CD4-positive, alpha-beta T cell treated with Interferon gamma for 1 hour (primary cell): ENCODE measurements around the gene PCAT6.
"Not testable (repeated sequence)": the region's sequence is repeated elsewhere in the genome, so short reads cannot be mapped to it uniquely, and the experiment has no call there.

Experiments used
- DNase-seq: peaks from one replicate; pipeline ENCODE4 v3.0.0-alpha.2; 2020

PCAT6 gene

GRCh38 chr1:202810615-202811295, at the start of gene PCAT6:
PCAT6 (plus strand) TSS chr1:202810954.
- DNase-seq: peak; percentile 89

GRCh38 chr1:202762019-202762418, 48.7 kb upstream of the PCAT6 start:
- no peak for DNase-seq

- DNase-seq: no peak
These were observed 45.0 kb upstream of the PCAT6 start for GRCh38 chr1:202765721-202766120.

GRCh38 chr1:202770135-202770534, 40.6 kb upstream of the PCAT6 start:
- DNase-seq: no peak

- DNase-seq: no peak
These were observed 29.6 kb upstream of the PCAT6 start for GRCh38 chr1:202781180-202781579.

GRCh38 chr1:202786804-202787203, 23.9 kb upstream of the PCAT6 start:
- DNase-seq: no peak

GRCh38 chr1:202788800-202789199, 22.0 kb upstream of the PCAT6 start:
- DNase-seq: no peak

- no peak for DNase-seq
These were observed 19.5 kb upstream of the PCAT6 start for GRCh38 chr1:202791077-202791747.

GRCh38 chr1:202794051-202794740, 16.6 kb upstream of the PCAT6 start:
- no peak for DNase-seq

- not testable (repeated sequence) for DNase-seq
These were observed 15.8 kb upstream of the PCAT6 start for GRCh38 chr1:202794931-202795330.

GRCh38 chr1:202796670-202797069, 14.1 kb upstream of the PCAT6 start:
- DNase-seq: no peak

- no peak for DNase-seq
These were observed 12.5 kb upstream of the PCAT6 start for GRCh38 chr1:202798260-202798659.

- DNase-seq: no peak
These were observed 11.9 kb upstream of the PCAT6 start for GRCh38 chr1:202798792-202799331.

- no peak for DNase-seq
These were observed 10.0 kb upstream of the PCAT6 start for GRCh38 chr1:202800742-202801141.

- DNase-seq: no peak
These were observed 9.6 kb upstream of the PCAT6 start for GRCh38 chr1:202801175-202801574.

- no peak for DNase-seq
These were observed 8.7 kb upstream of the PCAT6 start for GRCh38 chr1:202802034-202802433.

- DNase-seq: no peak
These were observed 7.5 kb upstream of the PCAT6 start for GRCh38 chr1:202802998-202803932.

GRCh38 chr1:202804126-202804525, 6.6 kb upstream of the PCAT6 start:
- DNase-seq: no peak

GRCh38 chr1:202805886-202806844, 4.6 kb upstream of the PCAT6 start:
- DNase-seq: no peak

- DNase-seq: no peak
These were observed 3.8 kb upstream of the PCAT6 start for GRCh38 chr1:202806845-202807450.

GRCh38 chr1:202807451-202807925, 3.3 kb upstream of the PCAT6 start:
- DNase-seq: peak; percentile 22
